HG03442 (cell line): ENCODE measurements around the gene ZNF862.
A peak's percentile ranks its signal among the peaks of the same experiment; 100 is the strongest.

Experiments
- ATAC-seq: cut with Tn5 transposase; IDR thresholded peaks from one replicate; pipeline ENCODE4 v1.9.1; 2021; ENCODE audit warnings: mild to moderate bottlenecking, moderate library complexity; ENCODE audit not compliant: unreplicated experiment

The ZNF862 gene

GRCh38 chr7:149865437-149865836, 27.3 kb downstream of the ZNF862 start:
- no peak for ATAC-seq

- ATAC-seq = no peak
Measured at GRCh38 chr7:149866139-149866778, 28.1 kb downstream of the ZNF862 start.

- ATAC-seq = no peak
Measured at GRCh38 chr7:149866779-149867447, 28.7 kb downstream of the ZNF862 start.

DNA sequence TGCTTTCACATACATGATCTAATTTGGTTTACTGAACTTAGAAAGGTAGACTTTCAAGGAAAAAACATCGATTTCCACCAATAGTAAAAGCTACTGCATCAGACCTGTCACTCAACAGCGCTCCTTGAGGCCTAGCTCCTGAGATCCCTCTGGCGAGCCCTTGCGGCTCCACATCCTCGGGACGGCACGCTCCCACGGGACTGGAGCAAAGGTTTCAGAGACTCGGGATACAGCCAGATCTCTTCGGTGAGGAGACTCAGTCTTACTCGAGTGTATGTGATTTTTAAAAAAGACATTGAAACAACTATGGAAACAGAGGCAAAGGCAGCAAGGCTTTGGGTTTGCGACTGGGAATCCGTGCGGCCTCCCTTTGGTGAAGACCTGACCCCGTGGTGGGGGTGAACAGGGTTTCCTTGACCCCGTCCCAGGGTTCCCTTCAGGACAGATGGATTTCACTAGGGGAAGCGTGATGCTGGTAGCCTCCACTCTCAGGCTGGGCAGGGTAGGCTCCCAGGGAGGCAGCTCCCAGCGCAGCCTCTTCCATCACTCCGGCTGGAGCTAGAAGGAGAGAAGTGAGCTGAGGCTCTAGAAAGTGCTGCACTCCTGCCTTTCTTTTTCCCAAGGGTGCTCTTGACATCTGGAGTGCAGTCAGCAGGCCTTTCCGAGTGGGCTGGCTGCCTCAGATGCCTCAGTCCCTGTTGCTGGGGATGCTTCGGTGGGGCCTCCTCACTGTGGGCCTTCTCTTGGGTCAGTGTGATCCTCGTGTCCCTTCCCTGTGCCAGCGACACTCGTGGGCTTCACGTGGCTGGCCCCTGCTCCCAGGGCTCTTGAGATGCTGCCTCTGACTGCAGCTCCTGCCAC, 29.8 kb downstream of the ZNF862 start:
- no peak for ATAC-seq

DNA sequence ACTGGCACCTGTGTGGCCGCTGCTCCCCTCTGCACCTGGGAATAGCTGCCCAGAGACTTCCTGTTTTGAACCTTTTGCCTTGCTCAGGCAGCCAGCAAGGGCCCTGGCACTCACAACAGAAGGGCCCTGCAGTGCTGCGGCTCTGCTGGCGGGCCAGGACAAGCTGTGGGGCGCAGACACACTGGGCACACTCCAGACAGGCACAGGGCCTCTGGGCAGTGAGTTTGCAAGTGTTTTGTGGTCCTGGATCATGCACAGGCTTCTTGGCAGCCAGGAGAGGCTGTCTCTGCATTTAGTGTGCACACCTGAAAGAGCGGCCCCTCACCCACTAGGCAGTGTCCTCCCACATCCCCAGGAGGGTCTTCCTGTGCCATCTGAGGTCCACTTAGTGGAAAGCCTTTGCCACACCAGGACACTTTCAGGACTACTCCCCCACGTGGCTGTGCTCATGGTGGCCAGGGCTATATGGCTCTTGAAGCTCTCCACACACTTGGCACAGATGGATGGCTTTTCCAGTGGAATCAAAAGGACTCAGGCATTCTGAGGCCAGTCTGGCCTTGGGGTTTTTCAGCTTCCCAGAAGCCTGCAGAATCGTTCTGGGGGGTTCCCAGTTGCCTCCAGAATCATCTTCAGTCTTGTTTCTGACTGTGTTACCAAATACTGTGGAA, 30.6 kb downstream of the ZNF862 start:
- no peak for ATAC-seq

DNA sequence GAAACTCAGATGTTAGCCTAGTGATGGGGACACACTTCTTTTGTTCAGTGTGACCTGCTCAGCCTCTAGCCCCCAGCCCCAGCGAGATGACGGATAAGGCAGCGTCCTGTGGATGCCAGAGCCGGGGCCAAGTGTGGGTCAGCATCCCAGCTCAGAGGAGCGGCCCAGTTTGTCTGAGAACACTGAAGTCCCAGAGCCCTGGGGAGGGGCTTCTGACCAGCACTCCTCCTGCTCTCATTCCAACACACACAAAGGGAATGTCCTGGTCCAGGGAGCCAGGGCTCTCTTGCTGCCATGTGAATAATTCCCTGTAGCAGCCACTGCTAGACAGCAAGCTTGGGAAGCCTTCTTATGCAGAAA, 31.1 kb downstream of the ZNF862 start:
- ATAC-seq = no peak

DNA sequence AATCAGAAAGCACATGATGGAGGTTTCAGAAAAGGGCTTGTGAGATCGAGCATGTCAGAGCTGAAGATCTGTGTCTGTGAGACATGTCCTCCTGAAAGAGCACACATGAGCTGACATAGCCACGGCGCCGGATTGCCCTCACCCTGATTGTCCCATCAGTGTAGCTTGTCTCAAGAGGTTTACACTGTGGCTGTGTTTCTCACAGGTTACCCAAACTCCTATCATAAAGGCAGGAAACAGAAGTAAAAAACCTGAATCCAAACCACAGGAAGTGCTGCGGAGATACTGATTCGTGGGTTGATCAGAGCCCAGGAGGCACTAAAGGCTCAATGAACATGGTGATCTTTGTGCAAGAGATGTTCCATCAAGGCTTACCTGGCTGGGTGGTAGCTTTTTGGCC, 31.7 kb downstream of the ZNF862 start:
- ATAC-seq = no peak

GRCh38 chr7:149870274-149870673, 32.1 kb downstream of the ZNF862 start:
- no peak for ATAC-seq

DNA sequence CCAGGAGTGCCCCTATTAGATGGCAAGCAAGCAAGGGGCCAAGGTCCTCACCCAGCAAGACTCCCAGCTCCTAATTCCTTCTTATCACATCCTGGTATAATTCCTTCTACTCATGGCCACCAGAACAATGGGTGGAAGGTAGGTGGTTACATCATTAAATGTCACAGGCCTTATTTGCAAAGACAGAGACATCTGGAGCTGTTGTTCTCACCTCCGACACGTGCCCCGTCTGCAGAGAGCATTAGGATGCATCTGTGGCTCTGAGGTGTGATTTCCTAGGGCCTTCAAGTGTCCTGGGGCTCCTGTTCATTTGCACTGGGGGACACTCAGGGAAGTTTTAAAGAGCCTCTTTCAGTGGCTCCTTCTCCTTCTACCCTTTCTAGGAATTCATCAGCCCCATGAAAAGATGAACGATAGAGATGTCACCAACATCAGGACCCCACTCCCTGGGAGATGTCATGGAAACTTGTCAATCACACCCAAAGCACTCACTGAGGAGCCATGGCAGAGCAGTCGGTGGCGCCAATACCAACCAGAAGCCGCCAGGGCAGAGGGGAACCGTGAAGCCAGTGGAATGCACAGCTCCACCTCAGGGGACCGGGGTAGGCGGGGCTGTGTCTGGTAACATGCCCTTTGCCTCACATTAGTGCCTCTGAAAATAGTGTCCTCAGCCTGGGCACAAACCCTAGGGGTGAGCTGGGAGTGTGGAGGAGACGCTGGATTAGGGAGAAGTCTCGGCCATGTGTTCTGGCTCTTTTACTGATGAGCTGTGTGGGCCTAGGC, 32.7 kb downstream of the ZNF862 start:
- ATAC-seq = no peak

DNA sequence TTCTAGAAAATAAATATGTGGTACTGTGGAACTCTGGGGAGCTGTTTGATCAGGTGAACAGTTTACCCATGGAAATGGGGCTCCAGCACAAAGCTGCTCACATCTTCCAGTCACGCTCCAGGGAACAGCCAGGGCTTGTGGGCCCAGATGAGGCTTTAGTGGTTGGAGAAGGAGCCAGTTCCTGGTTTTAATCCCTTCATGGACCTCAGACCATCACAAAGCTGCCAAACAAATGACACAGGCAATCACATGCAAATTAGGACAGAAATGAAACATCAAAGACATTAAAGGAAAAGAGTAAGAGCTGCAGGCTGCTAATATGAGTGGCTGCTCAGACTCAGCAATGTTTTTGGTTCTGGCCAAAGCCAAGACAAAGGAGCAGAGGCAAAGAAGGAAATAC, 33.4 kb downstream of the ZNF862 start:
- ATAC-seq = no peak

DNA sequence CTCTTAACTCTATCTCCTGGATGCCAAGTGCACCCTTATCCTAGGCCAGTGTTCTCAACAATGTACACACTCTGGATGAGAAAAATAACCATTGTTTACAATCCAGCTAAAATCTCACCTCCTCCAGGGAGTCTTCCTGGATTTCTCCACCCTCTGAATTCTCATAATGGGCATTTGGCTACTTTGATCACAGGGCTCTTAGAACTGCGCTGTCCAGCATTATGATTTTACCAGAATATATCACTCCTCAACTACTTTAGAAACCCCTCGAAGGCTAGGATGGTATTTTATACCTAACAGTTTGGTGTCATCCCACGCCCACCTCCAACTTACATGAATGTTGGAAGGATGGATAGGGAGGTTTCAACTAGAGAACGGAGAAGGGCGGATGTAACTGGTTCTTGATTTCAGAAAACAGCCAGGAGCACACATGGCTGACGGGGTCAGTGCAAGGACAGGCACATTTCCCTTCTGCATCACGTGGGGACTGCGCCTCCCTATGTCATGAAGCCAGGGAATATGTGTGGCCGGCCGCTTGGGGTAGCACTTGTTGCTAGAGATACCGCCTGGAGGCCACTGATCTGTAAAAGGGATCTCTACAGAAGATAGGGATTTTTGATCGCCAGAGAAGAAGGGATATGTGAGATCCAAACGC, 34.4 kb downstream of the ZNF862 start:
- ATAC-seq = no peak

DNA sequence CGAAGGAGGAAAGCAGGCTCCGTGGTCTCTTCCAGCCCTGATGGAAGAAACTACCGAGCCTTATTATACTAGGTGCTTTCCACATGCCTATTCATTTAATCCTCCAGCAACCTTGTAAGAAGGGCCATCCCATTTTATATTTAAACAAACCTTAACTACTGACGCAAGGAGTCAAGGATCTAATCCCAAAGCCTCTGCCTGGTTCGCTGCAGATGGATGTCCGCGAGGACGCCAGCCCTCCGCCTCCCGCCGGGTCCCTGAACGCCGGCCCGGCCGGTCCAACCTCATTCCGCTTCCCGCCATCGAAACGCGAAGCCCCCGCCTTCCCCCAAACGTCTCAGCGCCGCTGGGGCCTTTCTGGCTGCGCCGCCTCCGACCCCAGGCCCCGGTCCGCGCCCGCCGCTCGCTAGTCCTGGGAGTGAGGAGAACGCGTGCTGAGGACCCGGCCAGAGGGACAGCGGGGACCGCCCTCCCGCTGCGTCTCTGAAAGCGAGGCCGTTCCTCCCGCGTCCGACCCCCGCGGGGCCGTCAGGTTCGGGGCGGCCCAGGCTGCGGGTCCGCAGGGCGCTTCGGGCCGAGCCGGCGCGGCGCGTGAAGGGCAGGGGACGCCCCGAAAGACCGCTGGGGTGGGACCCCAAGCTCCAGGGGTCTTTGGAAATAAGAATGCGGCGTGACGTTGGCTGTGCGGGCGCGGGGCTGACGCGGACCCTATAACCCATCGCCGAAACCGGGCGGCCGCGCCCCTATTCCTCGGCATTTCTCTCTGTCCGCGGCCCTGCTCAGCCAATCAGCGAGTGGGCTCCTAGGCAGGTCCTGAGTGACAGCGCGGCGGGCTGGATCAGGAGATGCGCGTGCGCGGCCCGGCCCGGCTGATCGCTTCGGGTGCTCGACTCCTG, 35.1 kb downstream of the ZNF862 start, which contains the start of gene ATP6V0E2:
Gene ATP6V0E2, plus strand, starts transcription at position 896 of the 896 bp plus-strand sequence. CDS start 97 bp downstream, outside the sequence.
- peak; percentile 92 for ATAC-seq

GRCh38 chr7:149873970-149874643, 35.9 kb downstream of the ZNF862 start:
- ATAC-seq = peak; percentile 28

GRCh38 chr7:149874644-149875028, 36.5 kb downstream of the ZNF862 start:
- no peak for ATAC-seq

DNA sequence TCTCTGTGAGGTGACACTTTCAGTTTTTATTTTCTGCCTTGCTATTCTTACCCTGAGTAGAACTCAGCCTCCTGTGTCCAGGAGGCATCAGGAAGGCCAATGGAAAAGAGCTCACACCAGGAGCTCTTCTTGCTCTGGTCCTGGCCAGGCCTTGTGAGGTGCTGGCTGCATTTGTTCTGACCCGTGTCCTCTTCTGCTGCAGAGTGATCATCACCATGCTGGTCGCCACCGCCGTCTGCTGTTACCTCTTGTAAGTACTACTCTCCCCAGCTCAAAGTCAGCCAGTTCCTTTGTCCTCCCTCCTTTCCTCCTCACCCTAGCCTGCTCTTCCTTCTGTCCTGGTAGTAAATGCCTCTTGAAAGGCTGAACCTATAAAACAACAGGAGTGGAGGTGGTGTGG, 37.2 kb downstream of the ZNF862 start:
- ATAC-seq = no peak

- ATAC-seq = no peak
Measured at GRCh38 chr7:149877890-149878522, 39.8 kb downstream of the ZNF862 start.

- no peak for ATAC-seq
Measured at GRCh38 chr7:149878523-149878921, 40.3 kb downstream of the ZNF862 start.

DNA sequence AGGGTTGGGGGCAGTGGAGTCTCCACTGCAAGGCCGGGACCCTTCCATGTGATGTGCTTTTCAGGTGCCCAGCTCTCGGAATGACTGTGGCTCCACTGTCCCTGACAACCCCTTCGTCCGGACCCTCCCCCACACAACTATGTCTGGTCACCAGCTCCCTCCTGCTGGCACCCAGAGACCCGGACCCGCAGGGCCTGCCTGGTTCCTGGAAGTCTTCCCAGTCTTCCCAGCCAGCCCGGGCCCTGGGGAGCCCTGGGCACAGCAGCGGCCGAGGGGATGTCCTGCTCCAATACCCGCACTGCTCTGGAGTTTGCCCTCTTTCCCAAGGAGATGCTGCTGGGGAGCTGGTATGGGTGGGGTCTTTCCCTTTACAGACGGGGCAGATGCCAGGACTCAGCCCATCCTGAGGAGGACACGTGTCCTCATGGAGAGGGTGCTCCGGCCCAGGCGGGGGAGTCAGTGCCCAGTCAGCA, 41.1 kb downstream of the ZNF862 start:
- ATAC-seq = no peak
